Tibial nerve (tissue), 4 donors: ENCODE results near the gene ICOS.

Experiments
- CTCF ChIP-seq, 5 experiments: fragments of 200-600 bp in 3 of 5; fragments of 450-650 bp in 2 of 5; sonication (generic) in 3 of 5; IDR thresholded peaks; one replicate each; pipeline ENCODE4 v1.5.1; 2016 to 2019; ENCODE audit warnings: antibody characterized with exemption in 5 of 5, mild to moderate bottlenecking in 3 of 5, moderate library complexity in 2 of 5
- EP300 ChIP-seq, 2 donors: sonication (generic); formaldehyde crosslinking; IDR thresholded peaks; one replicate each; pipeline ENCODE4 v1.6.1; 2017; ENCODE audit warnings: antibody characterized with exemption in 2 of 2, mild to moderate bottlenecking in 1 of 2

- TF ChIP-seq CTCF (IDR thresholded peaks at IDR 0.05) (no peak), EP300 (IDR thresholded peaks at IDR 0.05) (no peak)
Measured at GRCh38 chr2:203887677-203888076, 48.9 kb upstream of the ICOS start.
